Bronchial epithelial cell (primary cell): Measurements from ENCODE around the gene SLC2A4RG. TPM values are rescaled to one million over a fixed set of nuclear protein-coding genes. Genes with fewer than 3 reads are reported as not detected.
A peak's percentile ranks its signal among the peaks of the same experiment; 100 is the strongest.
"Not testable (repeated sequence)": the region's sequence is repeated elsewhere in the genome, so short reads cannot be mapped to it uniquely, and the experiment has no call there.

Source experiments
- DNase-seq: peaks from one replicate; pipeline ENCODE4 v3.0.0-alpha.2; 2010; ENCODE audit warnings: low read depth
- FAIRE-seq: peaks from 2 replicates; lab custom pipeline; 2011; peaks lifted over from hg19 to GRCh38; lab: Jason Lieb, UNC
- H3K27me3 ChIP-seq: 2 replicates; pipeline ENCODE4 v1.5.1; 2011; ENCODE audit warnings: low read length; ENCODE audit not compliant: control insufficient read depth, insufficient read depth
- H3K36me3 ChIP-seq: 2 replicates; pipeline ENCODE4 v1.5.1; 2011; ENCODE audit warnings: low read length; ENCODE audit not compliant: control insufficient read depth, insufficient read depth
- H3K4me3 ChIP-seq: 2 replicates; pipeline ENCODE4 v1.5.1; 2011; ENCODE audit warnings: mild to moderate bottlenecking, low read depth, low read length, control low read depth
- total RNA-seq: library from RNA; depleted of rRNA; stranded (reverse); fragments of >200 nt; gene quantifications from 2 replicates; pipeline ENCODE4 v1.2.1, GENCODE V29; 2014
- TF ChIP-seq, protein P1 (sequence below): IDR thresholded peaks from 2 replicates; pipeline ENCODE4 v1.5.1; 2011; ENCODE audit warnings: mild to moderate bottlenecking, moderate library complexity, low read length, control low read depth, inconsistent platforms; ENCODE audit not compliant: insufficient read depth, severe bottlenecking

SLC2A4RG gene
- total RNA-seq, 1 donor from 2014 or later, result 14.0 TPM

DNA sequence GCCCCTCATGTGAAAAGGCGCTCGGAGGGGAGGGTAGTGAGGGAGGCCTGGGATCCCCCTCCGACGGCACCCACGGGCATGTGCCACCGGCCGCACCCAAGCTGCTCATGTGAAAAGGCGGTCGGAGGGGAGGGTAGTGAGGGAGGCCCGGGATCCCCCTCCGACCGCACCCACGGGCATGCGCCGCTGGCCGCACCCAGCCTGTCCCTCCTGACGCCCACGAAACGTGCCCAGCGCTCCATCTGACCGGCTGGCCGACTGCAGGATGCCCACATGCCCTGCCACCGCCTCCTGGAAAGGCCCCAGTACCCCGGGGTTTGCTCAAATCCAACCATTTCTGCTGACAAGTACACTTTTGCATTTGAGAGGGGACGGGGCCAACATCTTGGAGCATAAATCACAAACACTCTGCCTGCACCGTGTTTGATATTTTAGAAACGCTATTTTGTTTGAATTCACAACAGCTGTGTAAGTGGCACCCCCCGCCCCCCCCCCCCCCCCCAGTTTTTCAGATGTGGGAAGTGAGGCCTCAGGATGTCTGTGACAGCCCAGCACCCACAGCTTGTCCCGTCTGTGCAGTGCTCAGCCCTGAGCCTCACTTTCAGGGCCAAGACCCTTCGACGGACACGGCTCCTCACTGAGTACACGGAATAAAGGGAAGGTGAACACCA, 34.1 kb downstream of the SLC2A4RG start:
- Histone ChIP-seq H3K4me3 (no peak overlapping the region), H3K27me3 (peaks cover 6% of the 10 kb centered on the region), H3K36me3 (no peaks in the 10 kb centered on the region)
- FAIRE-seq (no peak), DNase-seq (no peak)
- TF ChIP-seq, protein P1, sequence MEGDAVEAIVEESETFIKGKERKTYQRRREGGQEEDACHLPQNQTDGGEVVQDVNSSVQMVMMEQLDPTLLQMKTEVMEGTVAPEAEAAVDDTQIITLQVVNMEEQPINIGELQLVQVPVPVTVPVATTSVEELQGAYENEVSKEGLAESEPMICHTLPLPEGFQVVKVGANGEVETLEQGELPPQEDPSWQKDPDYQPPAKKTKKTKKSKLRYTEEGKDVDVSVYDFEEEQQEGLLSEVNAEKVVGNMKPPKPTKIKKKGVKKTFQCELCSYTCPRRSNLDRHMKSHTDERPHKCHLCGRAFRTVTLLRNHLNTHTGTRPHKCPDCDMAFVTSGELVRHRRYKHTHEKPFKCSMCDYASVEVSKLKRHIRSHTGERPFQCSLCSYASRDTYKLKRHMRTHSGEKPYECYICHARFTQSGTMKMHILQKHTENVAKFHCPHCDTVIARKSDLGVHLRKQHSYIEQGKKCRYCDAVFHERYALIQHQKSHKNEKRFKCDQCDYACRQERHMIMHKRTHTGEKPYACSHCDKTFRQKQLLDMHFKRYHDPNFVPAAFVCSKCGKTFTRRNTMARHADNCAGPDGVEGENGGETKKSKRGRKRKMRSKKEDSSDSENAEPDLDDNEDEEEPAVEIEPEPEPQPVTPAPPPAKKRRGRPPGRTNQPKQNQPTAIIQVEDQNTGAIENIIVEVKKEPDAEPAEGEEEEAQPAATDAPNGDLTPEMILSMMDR, result no peak

DNA sequence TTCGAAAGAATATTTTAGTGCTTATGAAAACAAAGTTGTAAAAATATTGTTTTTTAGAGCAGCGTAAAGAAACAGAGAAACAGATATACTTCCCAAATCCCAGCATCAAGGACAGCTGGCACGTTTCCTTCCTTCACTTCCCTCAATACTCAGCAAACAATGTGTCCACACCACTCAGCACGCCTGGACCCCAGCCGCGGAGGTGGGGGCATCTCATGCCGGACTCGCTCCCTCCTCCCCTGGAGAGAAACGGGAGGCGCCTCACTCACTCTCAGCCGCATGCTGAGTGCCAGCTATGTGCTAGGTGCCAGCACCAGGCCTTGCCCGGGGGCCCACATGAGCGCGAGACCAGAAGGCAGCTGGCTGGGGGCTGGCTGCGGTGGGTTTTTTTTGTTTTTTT, 34.7 kb downstream of the SLC2A4RG start:
- FAIRE-seq (no peak), DNase-seq (no peak)
- peaks cover 6% of the 10 kb centered on the region for H3K27me3 ChIP-seq
- no peaks in the 10 kb centered on the region for H3K36me3 ChIP-seq
- TF ChIP-seq, protein P1, result no peak
- H3K4me3 ChIP-seq, result no peak overlapping the region

DNA sequence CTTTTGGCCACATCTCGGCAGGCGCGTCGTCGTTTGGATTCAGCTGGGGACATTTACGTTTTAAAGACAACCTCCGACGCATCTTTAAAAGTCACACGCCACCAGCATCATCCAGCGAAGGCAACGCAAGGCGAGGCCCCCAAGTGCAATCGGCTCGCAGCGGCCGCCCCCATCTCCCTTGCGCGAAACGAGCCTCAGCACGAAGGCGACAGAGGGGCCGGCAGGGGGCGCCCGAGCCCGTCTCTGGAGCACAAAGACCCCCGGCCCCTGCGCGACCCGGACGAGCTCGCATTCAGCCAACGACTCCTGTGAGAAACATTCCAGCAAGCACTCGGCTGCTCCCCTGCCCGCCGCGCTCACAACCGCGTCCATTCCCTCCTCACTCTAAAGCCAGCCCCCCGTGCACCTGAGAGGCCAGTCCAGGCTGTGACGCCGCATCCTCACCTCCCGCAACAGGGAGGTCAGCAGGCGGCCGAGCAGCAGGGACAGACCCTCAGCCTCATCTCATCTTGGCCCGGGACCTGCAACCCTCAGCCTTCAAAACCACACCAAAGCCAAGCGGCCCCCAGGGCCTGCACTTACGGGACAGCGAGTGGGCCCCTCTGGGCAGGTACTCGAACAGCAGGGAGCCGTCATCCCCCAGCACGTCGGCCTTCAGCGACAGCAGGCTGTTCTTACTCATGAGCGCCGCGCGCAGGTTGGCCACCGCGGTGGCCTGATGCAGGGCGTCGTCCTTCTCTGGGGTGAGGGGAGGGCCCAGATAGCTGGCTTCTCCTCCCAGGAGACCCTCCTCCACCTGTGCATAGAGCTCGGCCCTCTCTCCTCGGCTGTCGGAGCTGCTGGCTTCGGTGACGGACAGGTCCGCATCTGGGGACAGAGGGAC, 35.8 kb downstream of the SLC2A4RG start:
- peaks cover 6% of the 10 kb centered on the region for H3K27me3 ChIP-seq
- DNase-seq, result no peak
- no peak for FAIRE-seq
- no peak overlapping the region for H3K4me3 ChIP-seq
- TF ChIP-seq, protein P1, result peak; percentile 73
- H3K36me3 ChIP-seq, result no peaks in the 10 kb centered on the region

DNA sequence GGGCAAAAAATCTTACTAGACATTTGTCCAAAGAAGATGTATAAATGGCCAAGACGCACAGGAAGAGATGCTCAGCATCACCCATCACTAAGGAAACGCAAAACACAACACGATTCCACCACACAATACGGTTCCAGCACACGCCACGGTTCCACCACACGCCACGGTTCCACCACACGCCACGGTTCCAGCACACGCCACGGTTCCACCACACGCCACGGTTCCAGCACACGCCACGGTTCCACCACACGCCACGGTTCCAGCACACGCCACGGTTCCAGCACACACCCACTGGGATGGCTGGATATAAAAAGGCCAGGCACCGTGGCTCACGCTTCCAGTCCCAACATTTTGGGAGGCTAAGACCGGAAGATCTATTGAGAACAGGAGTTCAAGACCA, 37.3 kb downstream of the SLC2A4RG start:
- not testable (repeated sequence) for H3K4me3 ChIP-seq, H3K27me3 ChIP-seq, FAIRE-seq, DNase-seq, H3K36me3 ChIP-seq

DNA sequence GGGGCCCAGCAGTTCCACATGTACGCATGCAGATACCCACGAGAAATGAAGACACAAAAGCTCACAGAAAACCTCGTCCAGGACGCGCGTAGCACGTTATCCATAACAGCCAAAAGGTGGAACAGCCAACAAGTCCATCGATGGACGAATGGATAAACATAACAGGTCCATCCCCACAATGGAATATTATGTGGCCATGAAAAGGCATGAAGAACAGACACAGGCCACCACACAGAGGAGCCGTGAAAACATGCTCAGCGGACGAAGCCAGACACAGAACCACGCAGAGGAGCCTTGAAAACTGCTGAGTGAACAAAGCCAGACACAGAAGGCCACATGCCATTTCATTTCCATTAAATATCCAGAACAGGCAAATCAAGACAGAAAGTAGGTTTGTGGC, 38.0 kb downstream of the SLC2A4RG start:
- Histone ChIP-seq H3K4me3 (no peak overlapping the region), H3K27me3 (peaks cover 6% of the 10 kb centered on the region), H3K36me3 (no peaks in the 10 kb centered on the region)
- no peak for FAIRE-seq
- TF ChIP-seq, protein P1, result no peak
- DNase-seq, result no peak

DNA sequence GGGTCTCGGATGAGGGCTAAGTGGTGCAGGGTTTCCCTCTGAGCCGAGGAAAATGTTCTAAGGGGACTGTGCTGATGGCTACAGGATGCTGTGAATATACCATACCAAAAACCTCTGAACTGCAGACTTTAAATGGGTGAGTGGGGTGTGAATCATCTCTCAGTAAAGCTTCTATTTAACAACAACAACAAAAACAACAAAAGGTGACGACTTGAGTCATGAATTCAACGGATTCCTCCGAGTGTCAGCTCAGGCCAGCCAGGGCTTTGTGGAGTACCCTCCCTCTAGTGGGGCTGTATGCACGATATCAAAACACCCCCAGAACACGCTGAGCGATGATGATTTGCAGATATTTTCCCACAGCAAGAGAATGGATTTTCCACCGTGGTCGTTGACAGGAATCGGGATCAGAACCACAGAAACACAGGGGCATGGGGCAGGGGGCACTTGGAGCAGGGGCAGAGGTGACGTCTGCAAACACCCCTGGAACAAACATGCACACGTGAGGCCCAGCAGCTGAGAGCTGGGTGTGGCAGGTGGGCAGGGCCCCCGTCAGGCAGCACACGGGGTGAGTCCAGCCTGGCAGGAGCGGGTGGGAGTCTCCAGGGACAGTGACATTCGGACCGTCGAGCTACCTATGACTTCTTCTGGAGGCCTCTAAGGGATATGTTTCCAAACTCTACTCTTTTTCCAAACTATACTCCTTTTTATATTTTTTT, 38.6 kb downstream of the SLC2A4RG start:
- FAIRE-seq (no peak), DNase-seq (peak; percentile 42)
- no peaks in the 10 kb centered on the region for H3K36me3 ChIP-seq
- H3K27me3 ChIP-seq, result peaks cover 6% of the 10 kb centered on the region
- TF ChIP-seq, protein P1, result no peak
- H3K4me3 ChIP-seq, result no peak overlapping the region
